Osteocyte (in vitro differentiated cells): Measurements from ENCODE around the gene TEN1. TPM values are rescaled to one million over a fixed set of nuclear protein-coding genes. Genes with fewer than 3 reads are reported as not detected.
A peak's percentile ranks its signal among the peaks of the same experiment; 100 is the strongest.
"Not testable (repeated sequence)": the region's sequence is repeated elsewhere in the genome, so short reads cannot be mapped to it uniquely, and the experiment has no call there.

ENCODE experiments used
- DNase-seq: peaks from one replicate; pipeline ENCODE4 v3.0.0; 2021; ENCODE audit warnings: mixed read lengths; ENCODE audit not compliant: unreplicated experiment; ENCODE audit errors: extremely low spot score
- H3K27ac Mint-ChIP-seq: one replicate; pipeline ENCODE4 v1.8.0; 2021; ENCODE audit warnings: mild to moderate bottlenecking, mixed read lengths; ENCODE audit not compliant: unreplicated experiment
- H3K27me3 Mint-ChIP-seq: one replicate; pipeline ENCODE4 v1.8.0; 2021; ENCODE audit warnings: mixed read lengths; ENCODE audit not compliant: unreplicated experiment
- H3K36me3 Mint-ChIP-seq: one replicate; pipeline ENCODE4 v1.8.0; 2021; ENCODE audit warnings: mixed read lengths; ENCODE audit not compliant: unreplicated experiment
- H3K4me1 Mint-ChIP-seq: one replicate; pipeline ENCODE4 v1.8.0; 2021; ENCODE audit warnings: mixed read lengths; ENCODE audit not compliant: unreplicated experiment
- H3K4me3 Mint-ChIP-seq: one replicate; pipeline ENCODE4 v1.8.0; 2021; ENCODE audit warnings: mild to moderate bottlenecking, moderate library complexity, mixed read lengths; ENCODE audit not compliant: unreplicated experiment
- H3K9me3 Mint-ChIP-seq: one replicate; pipeline ENCODE4 v1.8.0; 2021; ENCODE audit warnings: mixed read lengths; ENCODE audit not compliant: unreplicated experiment
- total RNA-seq: library from RNA; stranded (reverse); gene quantifications from 2 replicates; pipeline ENCODE4 v1.2.1, GENCODE V29; 2021
- TF ChIP-seq, protein P1 (sequence below): fragments of 200-600 bp; sonication (generic); IDR thresholded peaks from 2 replicates; pipeline ENCODE4 v1.5.0; 2021; ENCODE audit warnings: antibody characterized with exemption, mild to moderate bottlenecking, moderate library complexity

TEN1 gene
- total RNA-seq, 1 donor from 2014 or later: 23.7 TPM

DNA sequence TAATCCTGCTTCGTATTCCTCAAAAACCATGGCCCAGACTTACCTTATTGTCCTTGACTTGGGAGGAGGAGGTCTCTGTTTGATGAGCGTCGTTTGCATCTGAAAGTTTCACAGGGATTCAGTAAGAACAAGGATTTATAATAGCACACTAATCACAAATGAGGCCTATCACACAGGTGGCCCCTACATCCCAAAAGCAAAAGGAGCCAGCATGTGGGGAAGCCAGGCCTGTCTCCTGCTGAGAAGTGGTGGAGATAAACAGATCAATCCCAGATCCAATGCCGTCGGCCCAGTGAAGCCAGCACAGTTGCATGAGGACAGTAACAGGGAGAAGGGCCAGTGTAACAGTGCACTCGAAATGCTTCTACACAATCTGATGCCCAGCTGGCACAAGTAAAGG, 61.3 kb downstream of the TEN1 start:
- no peak overlapping the region for H3K27ac Mint-ChIP-seq
- TF ChIP-seq, protein P1, sequence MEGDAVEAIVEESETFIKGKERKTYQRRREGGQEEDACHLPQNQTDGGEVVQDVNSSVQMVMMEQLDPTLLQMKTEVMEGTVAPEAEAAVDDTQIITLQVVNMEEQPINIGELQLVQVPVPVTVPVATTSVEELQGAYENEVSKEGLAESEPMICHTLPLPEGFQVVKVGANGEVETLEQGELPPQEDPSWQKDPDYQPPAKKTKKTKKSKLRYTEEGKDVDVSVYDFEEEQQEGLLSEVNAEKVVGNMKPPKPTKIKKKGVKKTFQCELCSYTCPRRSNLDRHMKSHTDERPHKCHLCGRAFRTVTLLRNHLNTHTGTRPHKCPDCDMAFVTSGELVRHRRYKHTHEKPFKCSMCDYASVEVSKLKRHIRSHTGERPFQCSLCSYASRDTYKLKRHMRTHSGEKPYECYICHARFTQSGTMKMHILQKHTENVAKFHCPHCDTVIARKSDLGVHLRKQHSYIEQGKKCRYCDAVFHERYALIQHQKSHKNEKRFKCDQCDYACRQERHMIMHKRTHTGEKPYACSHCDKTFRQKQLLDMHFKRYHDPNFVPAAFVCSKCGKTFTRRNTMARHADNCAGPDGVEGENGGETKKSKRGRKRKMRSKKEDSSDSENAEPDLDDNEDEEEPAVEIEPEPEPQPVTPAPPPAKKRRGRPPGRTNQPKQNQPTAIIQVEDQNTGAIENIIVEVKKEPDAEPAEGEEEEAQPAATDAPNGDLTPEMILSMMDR: no peak
- no peak overlapping the region for H3K4me3 Mint-ChIP-seq
- no peaks in the 10 kb centered on the region for H3K4me1 Mint-ChIP-seq
- no peak for DNase-seq
- H3K36me3 Mint-ChIP-seq: peaks cover 50% of the 10 kb centered on the region
- no peaks in the 10 kb centered on the region for H3K27me3 Mint-ChIP-seq
- H3K9me3 Mint-ChIP-seq: no peaks in the 10 kb centered on the region

DNA sequence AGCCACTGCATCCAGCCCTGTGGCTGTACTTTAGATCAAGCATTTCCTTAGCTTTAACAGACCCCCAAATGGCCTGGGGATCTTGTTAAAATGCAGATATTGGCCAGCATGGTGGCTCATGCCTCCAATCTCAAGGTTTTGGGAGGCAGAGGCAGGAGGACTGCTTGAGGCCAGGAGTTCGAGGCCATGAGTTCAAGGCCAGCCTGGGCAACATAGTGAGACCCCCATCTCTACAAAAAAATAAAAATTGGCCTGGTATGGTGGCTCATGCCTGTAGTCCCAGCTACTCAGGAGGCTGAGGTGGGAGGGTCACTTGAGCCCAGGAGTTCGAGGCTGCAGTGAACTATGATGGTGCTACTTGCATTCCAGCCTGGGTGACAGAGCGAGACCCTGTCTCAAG, 63.8 kb downstream of the TEN1 start:
- H3K27ac Mint-ChIP-seq, H3K4me3 Mint-ChIP-seq, DNase-seq, H3K9me3 Mint-ChIP-seq, H3K27me3 Mint-ChIP-seq, H3K4me1 Mint-ChIP-seq: not testable (repeated sequence)
- H3K36me3 Mint-ChIP-seq: peaks cover 62% of the 10 kb centered on the region

DNA sequence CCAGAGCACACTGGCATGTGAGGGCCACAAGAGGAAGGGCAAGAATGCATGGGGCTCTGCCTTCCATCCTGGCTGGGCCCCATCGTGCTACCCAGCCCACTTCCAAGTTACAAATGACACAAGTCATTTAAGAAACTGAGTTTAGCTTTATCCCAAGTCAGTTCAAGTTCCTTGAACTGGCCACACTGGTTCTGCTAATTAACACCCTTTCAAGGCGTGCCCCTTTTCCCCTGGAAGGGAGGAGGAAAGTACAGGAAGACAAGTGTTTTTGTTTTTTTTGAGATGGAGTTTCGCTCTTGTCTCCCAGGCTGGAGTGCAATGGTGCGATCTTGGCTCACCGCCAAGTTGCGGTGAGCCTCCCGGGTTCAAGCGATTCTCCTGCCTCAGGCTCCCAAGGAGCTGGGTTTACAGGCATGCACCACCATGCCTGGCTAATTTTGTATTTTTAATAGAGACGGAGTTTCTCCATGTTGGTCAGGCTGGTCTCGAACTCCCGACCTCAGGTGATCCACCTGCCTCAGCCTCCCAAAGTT, 65.5 kb downstream of the TEN1 start:
- H3K36me3 Mint-ChIP-seq: peaks cover 61% of the 10 kb centered on the region
- not testable (repeated sequence) for H3K4me1 Mint-ChIP-seq, H3K27ac Mint-ChIP-seq, DNase-seq, H3K9me3 Mint-ChIP-seq, H3K4me3 Mint-ChIP-seq, H3K27me3 Mint-ChIP-seq

DNA sequence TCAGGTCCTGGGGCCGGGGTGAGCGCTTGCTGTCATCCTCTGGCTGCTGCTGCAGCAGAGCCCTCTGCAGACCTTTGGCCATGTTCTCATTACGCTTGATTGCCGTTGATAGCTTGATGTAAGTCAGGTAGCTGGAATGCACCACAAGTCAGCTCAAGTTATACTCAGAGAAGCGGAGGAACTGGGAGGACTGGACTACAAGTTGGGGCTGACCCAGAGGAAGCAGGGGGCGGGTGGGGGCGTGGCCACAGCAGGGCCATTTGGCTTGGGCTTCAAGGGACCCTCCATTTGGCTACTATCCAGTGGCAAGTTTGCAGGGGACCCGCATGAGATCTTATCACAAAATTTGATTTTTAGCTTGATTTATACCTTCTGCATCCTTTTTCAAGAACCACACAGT, 67.0 kb downstream of the TEN1 start:
- no peak for DNase-seq
- Mint-ChIP-seq H3K36me3 (peaks cover 60% of the 10 kb centered on the region), H3K27me3 (no peaks in the 10 kb centered on the region), H3K4me3 (no peak overlapping the region), H3K27ac (no peak overlapping the region), H3K4me1 (no peaks in the 10 kb centered on the region), H3K9me3 (no peaks in the 10 kb centered on the region)
- TF ChIP-seq, protein P1: no peak

DNA sequence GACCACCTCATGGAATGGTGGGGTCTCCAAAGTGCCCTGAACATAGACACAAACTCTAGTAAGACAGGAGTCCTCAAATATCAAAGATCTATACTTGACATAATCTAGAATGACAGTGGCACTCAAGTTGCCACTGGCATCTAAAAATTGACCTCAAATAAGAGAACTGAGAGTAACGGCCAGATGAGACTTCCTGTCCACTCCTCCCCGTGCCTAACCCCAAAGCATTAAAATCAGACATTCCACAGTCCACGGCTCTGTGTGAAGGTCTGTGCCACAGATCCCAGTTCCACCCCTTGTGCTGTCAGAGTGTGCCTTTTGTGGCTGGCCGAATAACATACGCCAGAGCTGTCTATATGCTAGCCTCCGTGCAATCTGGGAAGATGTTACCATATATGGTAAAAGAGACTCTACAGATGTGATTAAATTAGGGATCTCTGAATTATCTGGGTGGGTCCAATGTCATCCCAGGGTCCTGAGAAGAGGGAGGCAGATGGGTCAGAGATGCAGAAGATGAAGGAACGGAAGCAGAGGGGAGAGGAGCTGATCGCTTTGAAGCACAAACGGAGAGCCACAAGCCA, 69.1 kb downstream of the TEN1 start:
- no peaks in the 10 kb centered on the region for H3K4me1 Mint-ChIP-seq
- H3K4me3 Mint-ChIP-seq: no peak overlapping the region
- H3K27ac Mint-ChIP-seq: no peak overlapping the region
- no peaks in the 10 kb centered on the region for H3K27me3 Mint-ChIP-seq
- no peak for DNase-seq
- TF ChIP-seq, protein P1: no peak
- H3K9me3 Mint-ChIP-seq: no peaks in the 10 kb centered on the region
- peaks cover 63% of the 10 kb centered on the region for H3K36me3 Mint-ChIP-seq

DNA sequence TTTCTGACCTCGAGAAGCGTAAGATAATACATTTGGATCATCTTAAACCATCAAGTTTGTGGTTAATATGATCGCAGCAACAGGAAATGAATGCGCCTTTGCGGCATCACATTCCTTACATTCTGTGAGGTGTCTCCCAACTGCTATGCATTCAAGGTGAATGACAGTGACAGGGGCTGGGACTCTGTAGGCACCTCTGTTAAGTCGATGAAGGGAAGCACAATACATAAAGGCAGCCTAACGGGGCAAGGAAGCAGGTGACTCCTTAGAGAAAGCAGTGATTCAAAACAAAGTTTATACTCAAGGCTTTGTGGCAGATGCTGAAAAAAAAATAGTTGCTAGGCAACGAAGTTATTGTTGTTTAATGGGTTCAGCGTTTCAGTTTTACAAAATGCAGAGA, 69.7 kb downstream of the TEN1 start:
- TF ChIP-seq, protein P1: no peak
- no peak for DNase-seq
- H3K4me1 Mint-ChIP-seq: peaks cover 6% of the 10 kb centered on the region
- peaks cover 63% of the 10 kb centered on the region for H3K36me3 Mint-ChIP-seq
- no peak overlapping the region for H3K4me3 Mint-ChIP-seq
- H3K27ac Mint-ChIP-seq: peak overlapping the region; percentile 64
- H3K27me3 Mint-ChIP-seq: no peaks in the 10 kb centered on the region
- H3K9me3 Mint-ChIP-seq: no peaks in the 10 kb centered on the region
